Measurements from ENCODE around the gene ITSN1.
"Not testable (repeated sequence)": the region's sequence is repeated elsewhere in the genome, so short reads cannot be mapped to it uniquely, and the experiment has no call there.

Gene ITSN1

GRCh38 chr21:33931052-33931798 is 288.9 kb downstream of the ITSN1 start:
- not testable (repeated sequence) for DNase-seq (ENCODE audit: low spot score)

GRCh38 chr21:33931799-33932390 is 289.6 kb downstream of the ITSN1 start:
- DNase-seq (ENCODE audit: low spot score) = no peak

GRCh38 chr21:33932731-33933130 is 290.4 kb downstream of the ITSN1 start:
- DNase-seq (ENCODE audit: low spot score) = no peak

- DNase-seq (ENCODE audit: low spot score) = no peak
These were observed 294.2 kb downstream of the ITSN1 start for GRCh38 chr21:33936301-33937038.

- DNase-seq (ENCODE audit: low spot score) = no peak
These were observed 294.8 kb downstream of the ITSN1 start for GRCh38 chr21:33937146-33937545.

GRCh38 chr21:33937931-33938339 is 295.6 kb downstream of the ITSN1 start:
- DNase-seq (ENCODE audit: low spot score) = no peak

- no peak for DNase-seq (ENCODE audit: low spot score)
These were observed 296.1 kb downstream of the ITSN1 start for GRCh38 chr21:33938381-33938780.

- DNase-seq (ENCODE audit: low spot score) = no peak
These were observed 296.9 kb downstream of the ITSN1 start for GRCh38 chr21:33939226-33939625.

GRCh38 chr21:33940164-33940880 is 298.0 kb downstream of the ITSN1 start:
- no peak for DNase-seq (ENCODE audit: low spot score)

- DNase-seq (ENCODE audit: low spot score) = no peak
These were observed 298.6 kb downstream of the ITSN1 start for GRCh38 chr21:33940881-33941245.

GRCh38 chr21:33942426-33942825 is 300.1 kb downstream of the ITSN1 start:
- DNase-seq (ENCODE audit: low spot score) = no peak

- no peak for DNase-seq (ENCODE audit: low spot score)
These were observed 301.0 kb downstream of the ITSN1 start for GRCh38 chr21:33943293-33943692.

GRCh38 chr21:33944185-33944763 is 302.0 kb downstream of the ITSN1 start:
- no peak for DNase-seq (ENCODE audit: low spot score)

- DNase-seq (ENCODE audit: low spot score) = no peak
These were observed 303.5 kb downstream of the ITSN1 start for GRCh38 chr21:33945652-33946270.

GRCh38 chr21:33947451-33948095 is 305.3 kb downstream of the ITSN1 start:
- DNase-seq (ENCODE audit: low spot score) = no peak

- no peak for DNase-seq (ENCODE audit: low spot score)
These were observed 306.0 kb downstream of the ITSN1 start for GRCh38 chr21:33948096-33948950.

GRCh38 chr21:33948951-33949444 is 306.7 kb downstream of the ITSN1 start:
- DNase-seq (ENCODE audit: low spot score) = no peak

All from hematopoietic multipotent progenitor cell treated with erythropoietin and hydrocortisone succinate and interleukin-3 and kit ligand, for 15 days (in vitro differentiated cells).